Stomach (tissue), 4 donors: ENCODE data around the gene TCF21.
A peak's percentile ranks its signal among the peaks of the same experiment; 100 is the strongest.

Experiments used
- CTCF ChIP-seq, 7 experiments: fragments of 450-650 bp in 4 of 7; fragments of 200-600 bp in 3 of 7; sonication (generic) in 3 of 7; IDR thresholded peaks; one replicate each; pipeline ENCODE4 v1.5.1; 2016 to 2019; ENCODE audit warnings: antibody characterized with exemption in 7 of 7, control low read depth in 2 of 7, mild to moderate bottlenecking in 1 of 7
- EP300 ChIP-seq: sonication (generic); formaldehyde crosslinking; IDR thresholded peaks from one replicate; pipeline ENCODE4 v1.6.1; 2017; ENCODE audit warnings: antibody characterized with exemption
- POLR2A ChIP-seq, 4 donors: fragments of 450-650 bp; IDR thresholded peaks; one replicate each; pipeline ENCODE4 v1.6.1; 2016; ENCODE audit warnings: antibody characterized with exemption in 4 of 4, control low read depth in 2 of 4, mild to moderate bottlenecking in 1 of 4, moderate library complexity in 1 of 4
- POLR2AphosphoS5 ChIP-seq, 3 donors: sonication (generic); formaldehyde crosslinking; IDR thresholded peaks; one replicate each; pipeline ENCODE4 v1.6.1; 2016; ENCODE audit warnings: antibody characterized with exemption in 3 of 3

DNA sequence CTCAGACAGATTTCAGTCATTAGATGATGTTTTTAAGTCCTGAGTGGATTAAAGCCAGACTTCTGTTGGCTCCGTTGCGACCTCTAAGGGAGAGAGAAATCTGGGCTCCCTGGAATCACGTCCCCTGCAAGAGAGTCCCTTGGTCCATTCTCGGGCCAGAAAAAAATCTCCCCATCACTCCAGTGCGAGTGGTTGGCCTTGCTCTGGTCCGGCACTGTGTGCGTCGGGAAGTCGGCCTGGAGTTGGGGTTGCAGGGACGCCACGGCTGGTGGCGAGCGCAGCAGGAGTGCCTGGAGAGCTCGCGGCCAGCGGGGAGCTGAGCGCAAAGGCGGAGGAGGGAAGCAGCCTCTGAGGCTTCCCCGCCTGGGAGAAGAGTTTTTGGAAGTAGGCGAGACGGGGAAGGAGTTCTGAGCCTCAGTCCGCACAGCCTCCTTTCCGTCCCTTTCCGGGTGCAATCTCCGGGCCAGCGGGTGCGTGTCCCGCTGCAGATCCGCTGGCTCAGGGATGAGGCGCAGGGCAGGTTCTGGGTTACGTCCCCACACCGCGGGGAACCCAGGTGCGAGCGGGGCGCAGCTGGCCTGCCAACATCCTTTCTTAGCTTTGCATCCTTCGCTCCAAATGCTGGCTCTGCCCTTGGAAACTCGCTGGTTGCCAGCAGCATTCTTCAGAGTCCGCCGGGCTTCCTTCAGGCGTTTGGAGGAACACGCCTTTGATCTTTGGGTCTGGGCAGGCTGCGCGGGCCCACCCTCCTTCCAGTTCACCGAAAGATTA, 6.8 kb downstream of the TCF21 start:
- TF ChIP-seq POLR2A (IDR thresholded peaks at IDR 0.05), result no peak
- TF ChIP-seq CTCF (IDR thresholded peaks at IDR 0.05), result no peak
- TF ChIP-seq EP300, result no peak
- TF ChIP-seq POLR2AphosphoS5 (IDR thresholded peaks at IDR 0.05), result peak in 1 of 3 donors; percentile 44
